NCI-H2196 treated with DMSO at 0.1 percent for 48 hours (cell line): ENCODE data around the gene MDP1.
A peak's percentile ranks its signal among the peaks of the same experiment; 100 is the strongest.

ENCODE experiments used
- DNase-seq: peaks from one replicate; lab custom pipeline; 2025; ENCODE audit not compliant: unreplicated experiment; lab: John Stamatoyannopoulos, UW

Gene MDP1

GRCh38 chr14:24182110-24182882 is 33.6 kb downstream of the MDP1 start:
- DNase-seq = no peak

GRCh38 chr14:24181371-24182077 is 34.3 kb downstream of the MDP1 start:
- DNase-seq = no peak

GRCh38 chr14:24179961-24180796 is 35.7 kb downstream of the MDP1 start:
- DNase-seq = peak; percentile 36

GRCh38 chr14:24179294-24179960 is 36.4 kb downstream of the MDP1 start:
- no peak for DNase-seq

- no peak for DNase-seq
Measured at GRCh38 chr14:24178399-24179178, 37.3 kb downstream of the MDP1 start.

- no peak for DNase-seq
Measured at GRCh38 chr14:24177891-24178290, 38.0 kb downstream of the MDP1 start.

GRCh38 chr14:24177041-24177825 is 38.6 kb downstream of the MDP1 start:
- DNase-seq = no peak

- DNase-seq = no peak
Measured at GRCh38 chr14:24176599-24176998, 39.3 kb downstream of the MDP1 start.

GRCh38 chr14:24172871-24173281 is 43.0 kb downstream of the MDP1 start:
- no peak for DNase-seq

GRCh38 chr14:24172261-24172860 is 43.5 kb downstream of the MDP1 start:
- DNase-seq = no peak

GRCh38 chr14:24171422-24172260 is 44.2 kb downstream of the MDP1 start, which contains the start of gene REC8:
TSS of gene REC8 (plus strand) at chr14:24172080. CDS start at chr14:24172553, 473 bp downstream.
- no peak for DNase-seq

GRCh38 chr14:24167469-24168114 is 48.3 kb downstream of the MDP1 start:
- no peak for DNase-seq

GRCh38 chr14:24165785-24166184 is 50.1 kb downstream of the MDP1 start:
- no peak for DNase-seq

GRCh38 chr14:24164518-24164991 is 51.3 kb downstream of the MDP1 start:
- DNase-seq = no peak
